IPS DF 6.9 (cell line): ENCODE data around the gene ALPK1.
"Not testable (repeated sequence)": the region's sequence is repeated elsewhere in the genome, so short reads cannot be mapped to it uniquely, and the experiment has no call there.

Source experiments
- DNase-seq: peaks from one replicate; pipeline ENCODE4 v3.0.0-alpha.2; 2013; ENCODE audit warnings: low read depth, low spot score
- H3K27ac ChIP-seq: one replicate; pipeline ENCODE4 v1.5.1; 2013; ENCODE audit warnings: low read length, control low read depth
- H3K27me3 ChIP-seq: 2 replicates; pipeline ENCODE4 v1.6.1; 2013; ENCODE audit warnings: mild to moderate bottlenecking, low read length; ENCODE audit not compliant: control insufficient read depth, insufficient read depth
- H3K36me3 ChIP-seq: 2 replicates; pipeline ENCODE4 v1.6.1; 2013; ENCODE audit warnings: low read length; ENCODE audit not compliant: control insufficient read depth, insufficient read depth
- H3K4me1 ChIP-seq: 2 replicates; pipeline ENCODE4 v1.6.1; 2013; ENCODE audit warnings: low read length; ENCODE audit not compliant: control insufficient read depth, insufficient read depth
- H3K4me3 ChIP-seq: 2 replicates; pipeline ENCODE4 v1.5.1; 2013; ENCODE audit warnings: mild to moderate bottlenecking, low read length
- H3K9me3 ChIP-seq: 2 replicates; pipeline ENCODE4 v1.6.1; 2013; ENCODE audit warnings: low read length, inconsistent platforms; ENCODE audit not compliant: control insufficient read depth, insufficient read depth
- WGBS: extraction: QIAGEN DNeasy Blood & Tissue Kit; methylation state at CpG from one replicate; pipeline ENCODE4 v1.1.7; 2013; ENCODE audit warnings: mixed read lengths, missing lambda C conversion rate; ENCODE audit not compliant: insufficient read length, insufficient coverage; 5-methylcytosine and 5-hydroxymethylcytosine counted together

ALPK1 gene

DNA sequence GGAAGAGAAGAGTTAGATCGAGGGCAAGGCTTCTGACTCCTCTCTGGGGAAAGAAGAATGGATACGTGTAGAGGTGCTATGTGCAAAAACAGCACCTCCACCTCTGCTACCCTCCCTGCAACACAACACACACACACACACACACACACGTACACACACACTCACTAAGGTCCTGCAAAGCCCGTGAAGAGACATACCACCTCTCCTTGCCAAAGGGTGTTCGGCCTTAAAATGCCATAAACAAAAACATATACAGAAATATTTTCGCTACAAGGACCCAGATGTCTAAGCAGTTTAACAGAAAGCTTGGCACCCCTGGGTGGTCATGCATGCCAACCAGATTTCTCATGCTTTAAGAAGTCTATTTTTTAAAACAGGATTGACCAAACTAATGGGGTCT is 13.0 kb upstream of the ALPK1 start:
- no peak for DNase-seq
- H3K27me3 ChIP-seq: peaks cover 1% of the 10 kb centered on the region; the same call in 1 of the 2 replicates
- WGBS: no CpG with 5 or more reads among the region's 6 CpGs
- no peak overlapping the region for H3K27ac ChIP-seq
- no peak overlapping the region for H3K4me3 ChIP-seq
- H3K36me3 ChIP-seq: no peaks in the 10 kb centered on the region
- no peaks in the 10 kb centered on the region; the same call in 1 of the 2 replicates for H3K4me1 ChIP-seq
- H3K9me3 ChIP-seq: no peaks in the 10 kb centered on the region

- Histone ChIP-seq H3K4me3 (peak overlapping the region; percentile 89; the same call in 1 of the 2 replicates), H3K9me3 (no peaks in the 10 kb centered on the region), H3K27me3 (peaks cover 1% of the 10 kb centered on the region; the same call in 1 of the 2 replicates), H3K36me3 (no peaks in the 10 kb centered on the region), H3K4me1 (no peaks in the 10 kb centered on the region; the same call in 1 of the 2 replicates), H3K27ac (no peak overlapping the region)
- no CpG with 5 or more reads among the region's 15 CpGs for WGBS
- no peak for DNase-seq
These were observed 12.3 kb upstream of the ALPK1 start for GRCh38 chr4:112284662-112285411.

DNA sequence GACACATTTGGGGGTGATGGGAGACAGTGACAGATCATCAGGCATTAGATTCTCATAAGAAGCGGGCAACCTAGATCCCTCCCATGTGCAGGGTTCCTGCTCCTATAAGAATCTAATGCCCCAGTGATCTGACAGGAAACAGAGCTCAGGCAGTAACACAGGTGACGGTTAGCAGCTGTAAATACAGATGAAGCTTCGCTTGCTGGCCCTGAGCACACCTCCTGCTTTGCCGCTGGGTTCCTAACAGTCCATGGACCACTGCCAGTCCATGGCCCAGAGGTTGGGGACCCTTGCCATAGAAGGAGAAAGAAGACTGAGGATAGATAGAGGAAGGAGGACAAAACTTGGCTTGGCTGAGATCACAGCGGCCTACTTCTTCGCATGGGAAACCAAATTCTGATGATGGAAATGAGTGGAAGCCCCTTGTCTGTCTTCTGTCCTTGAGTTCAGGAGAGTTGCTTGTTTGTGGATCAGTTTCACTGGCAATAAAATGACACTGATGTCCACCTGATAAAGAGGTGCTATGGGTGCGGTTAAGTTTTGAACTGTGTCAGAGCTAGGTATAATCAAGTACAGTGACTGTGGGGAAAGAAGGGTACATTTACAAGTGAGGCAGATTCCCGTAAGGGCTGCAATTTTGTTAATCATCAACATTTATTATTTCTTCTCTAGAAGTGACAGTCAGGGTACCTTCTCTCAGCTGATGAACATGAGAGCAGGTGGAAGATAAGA is 9.7 kb upstream of the ALPK1 start:
- H3K4me1 ChIP-seq: no peaks in the 10 kb centered on the region; the same call in 1 of the 2 replicates
- DNase-seq: no peak
- H3K4me3 ChIP-seq: no peak overlapping the region
- no peak overlapping the region for H3K27ac ChIP-seq
- no peaks in the 10 kb centered on the region for H3K36me3 ChIP-seq
- H3K27me3 ChIP-seq: peaks cover 1% of the 10 kb centered on the region; the same call in 1 of the 2 replicates
- no CpG with 5 or more reads among the region's 8 CpGs for WGBS
- H3K9me3 ChIP-seq: no peaks in the 10 kb centered on the region

DNA sequence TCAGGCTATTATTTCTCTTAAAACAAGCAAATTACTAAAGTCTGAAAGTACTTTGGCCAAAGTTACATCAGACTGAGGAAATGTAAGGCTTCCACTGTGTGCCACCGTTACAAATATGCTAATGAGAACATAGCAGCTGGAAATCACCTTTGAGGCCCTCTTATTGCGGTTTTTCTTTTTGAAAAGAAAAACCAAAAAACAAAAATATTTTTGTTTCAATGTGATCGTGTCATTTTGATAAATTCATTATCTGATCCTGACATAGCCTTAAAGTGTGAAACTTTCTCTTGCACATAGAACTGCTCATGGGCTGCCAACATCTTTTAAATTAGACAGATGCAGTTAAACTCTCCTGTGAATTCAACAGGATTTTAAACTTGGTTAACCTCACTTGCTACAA is 8.7 kb upstream of the ALPK1 start:
- Histone ChIP-seq H3K9me3 (no peaks in the 10 kb centered on the region), H3K27ac (no peak overlapping the region), H3K36me3 (no peaks in the 10 kb centered on the region), H3K4me3 (no peak overlapping the region), H3K4me1 (no peaks in the 10 kb centered on the region; the same call in 1 of the 2 replicates), H3K27me3 (peaks cover 1% of the 10 kb centered on the region; the same call in 1 of the 2 replicates)
- whole genome bisulfite sequencing: no CpG with 5 or more reads among the region's 3 CpGs
- DNase-seq: no peak

GRCh38 chr4:112289407-112290253 is 7.5 kb upstream of the ALPK1 start:
- Histone ChIP-seq H3K4me3 (no peak overlapping the region), H3K27ac (no peak overlapping the region), H3K4me1 (no peaks in the 10 kb centered on the region; the same call in 1 of the 2 replicates), H3K36me3 (no peaks in the 10 kb centered on the region), H3K9me3 (no peaks in the 10 kb centered on the region), H3K27me3 (peaks cover 1% of the 10 kb centered on the region; the same call in 1 of the 2 replicates)
- WGBS: no CpG with 5 or more reads among the region's 10 CpGs
- DNase-seq: no peak

GRCh38 chr4:112290341-112290740 is 6.8 kb upstream of the ALPK1 start:
- H3K27me3 ChIP-seq: peaks cover 1% of the 10 kb centered on the region; the same call in 1 of the 2 replicates
- no peak for DNase-seq
- no CpG with 5 or more reads among the region's 3 CpGs for WGBS
- no peak overlapping the region for H3K4me3 ChIP-seq
- H3K27ac ChIP-seq: no peak overlapping the region
- no peaks in the 10 kb centered on the region for H3K9me3 ChIP-seq
- no peaks in the 10 kb centered on the region for H3K4me1 ChIP-seq
- H3K36me3 ChIP-seq: no peaks in the 10 kb centered on the region

DNA sequence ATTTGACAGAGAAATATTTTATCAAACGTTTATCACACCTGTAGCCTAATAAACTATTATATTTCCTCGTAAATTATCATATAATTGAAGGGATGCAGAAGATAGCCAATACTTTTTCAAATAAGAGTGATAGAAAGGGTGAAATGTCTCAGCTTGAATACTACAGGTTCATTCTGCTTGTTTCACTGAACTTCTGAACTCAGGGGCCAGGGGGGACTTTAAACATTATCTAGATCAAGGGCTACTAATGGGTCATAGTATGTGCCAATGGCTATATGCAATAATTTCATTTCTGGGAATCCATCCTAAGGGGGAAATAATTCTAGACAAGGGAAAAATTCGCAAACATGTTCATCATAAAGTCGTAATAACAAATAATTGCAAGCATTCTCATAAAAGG is 2.6 kb downstream of the ALPK1 start:
- peaks cover 3% of the 10 kb centered on the region for H3K4me1 ChIP-seq
- WGBS: no CpG with 5 or more reads among the region's 4 CpGs
- H3K4me3 ChIP-seq: no peak overlapping the region
- DNase-seq: no peak
- H3K9me3 ChIP-seq: no peaks in the 10 kb centered on the region
- no peak overlapping the region for H3K27ac ChIP-seq
- H3K36me3 ChIP-seq: no peaks in the 10 kb centered on the region
- H3K27me3 ChIP-seq: no peaks in the 10 kb centered on the region

GRCh38 chr4:112302320-112303274 is 5.4 kb downstream of the ALPK1 start:
- no peaks in the 10 kb centered on the region for H3K9me3 ChIP-seq
- H3K36me3 ChIP-seq: no peaks in the 10 kb centered on the region
- H3K4me1 ChIP-seq: peaks cover 3% of the 10 kb centered on the region
- no peak overlapping the region for H3K27ac ChIP-seq
- H3K4me3 ChIP-seq: no peak overlapping the region
- no CpG with 5 or more reads among the region's 5 CpGs for WGBS
- H3K27me3 ChIP-seq: no peaks in the 10 kb centered on the region
- DNase-seq: no peak

GRCh38 chr4:112305477-112305876 is 8.3 kb downstream of the ALPK1 start:
- H3K36me3 ChIP-seq, H3K4me1 ChIP-seq, DNase-seq, H3K4me3 ChIP-seq, H3K27me3 ChIP-seq, H3K9me3 ChIP-seq, H3K27ac ChIP-seq: not testable (repeated sequence)
- no CpG with 5 or more reads among the region's 3 CpGs for WGBS
